Measurements from ENCODE around the gene CFAP92. TPM values are rescaled to one million over a fixed set of nuclear protein-coding genes. Genes with fewer than 3 reads are reported as not detected.

Gene CFAP92
- total RNA-seq, 1 experiment from 2014 or later = 0.33 TPM

GRCh38 chr3:129033151-129033550 lies 39.3 kb upstream of the CFAP92 start:
- Histone ChIP-seq H3K27me3 (ENCODE audit: low read length) (no peaks in the 10 kb centered on the region), H3K4me1 (ENCODE audit: insufficient read depth, low read length) (no peaks in the 10 kb centered on the region), H3K9me2 (replicated peaks; ENCODE audit: low read length) (no peaks in the 10 kb centered on the region), H3K9me3 (ENCODE audit: low read length) (no peaks in the 10 kb centered on the region), H3K36me3 (ENCODE audit: low read depth, low read length) (no peaks in the 10 kb centered on the region), H3K79me2 (ENCODE audit: low read length) (no peaks in the 10 kb centered on the region), H2AFZ (ENCODE audit: low read length) (no peak overlapping the region), H3K4me2 (ENCODE audit: low read length) (no peak overlapping the region), H3K9ac (ENCODE audit: low read length) (no peak overlapping the region), H3K4me3 (ENCODE audit: low read length) (no peak overlapping the region), H3K27ac (ENCODE audit: low read length) (no peak overlapping the region), H3F3A (ENCODE audit: low read length, unreplicated experiment) (no peaks in the 10 kb centered on the region), H4K20me1 (ENCODE audit: low read length) (no peaks in the 10 kb centered on the region)
- no peak for ATAC-seq
- intact Hi-C loops (cut with micrococcal nuclease) = no loop called here
- ChIA-PET POLR2A (ENCODE audit: unreplicated experiment) (no interaction called here), CTCF (no interaction called here)
- TF ChIP-seq CTCF (conservative IDR thresholded peaks at IDR 0.05; ENCODE audit: low read depth, low read length) (no peak), EZH2 (IDR thresholded peaks at IDR 0.05; ENCODE audit: low read length, unreplicated experiment) (no peak), EZH2phosphoT487 (IDR thresholded peaks at IDR 0.05; ENCODE audit: borderline replicate concordance, low read length) (no peak)
- DNase-seq = no peak
- BruUV-seq (replicated peaks) = no TSS peak

- POLR2A ChIA-PET (ENCODE audit: unreplicated experiment) = no interaction called here
- no peaks in the 10 kb centered on the region for H3K9me2 ChIP-seq (replicated peaks; ENCODE audit: low read length)
- no peak overlapping the region for H3K4me3 ChIP-seq (ENCODE audit: low read length)
- H3K9me3 ChIP-seq (ENCODE audit: low read length) = no peaks in the 10 kb centered on the region
- no peaks in the 10 kb centered on the region for H4K20me1 ChIP-seq (ENCODE audit: low read length)
- ATAC-seq (no peak), DNase-seq (no peak)
- H3K27me3 ChIP-seq (ENCODE audit: low read length) = no peaks in the 10 kb centered on the region
- H3K4me1 ChIP-seq (ENCODE audit: insufficient read depth, low read length) = no peaks in the 10 kb centered on the region
- TF ChIP-seq EZH2 (IDR thresholded peaks at IDR 0.05; ENCODE audit: low read length, unreplicated experiment) = no peak
- TF ChIP-seq EZH2phosphoT487 (IDR thresholded peaks at IDR 0.05; ENCODE audit: borderline replicate concordance, low read length) = no peak
- no peak for TF ChIP-seq CTCF (conservative IDR thresholded peaks at IDR 0.05; ENCODE audit: low read depth, low read length)
- no peaks in the 10 kb centered on the region for H3F3A ChIP-seq (ENCODE audit: low read length, unreplicated experiment)
- H2AFZ ChIP-seq (ENCODE audit: low read length) = no peak overlapping the region
- no peaks in the 10 kb centered on the region for H3K79me2 ChIP-seq (ENCODE audit: low read length)
- intact Hi-C loops (cut with micrococcal nuclease) = no loop called here
- CTCF ChIA-PET = no interaction called here
- no peak overlapping the region for H3K27ac ChIP-seq (ENCODE audit: low read length)
- H3K4me2 ChIP-seq (ENCODE audit: low read length) = no peak overlapping the region
- H3K9ac ChIP-seq (ENCODE audit: low read length) = no peak overlapping the region
- no peaks in the 10 kb centered on the region for H3K36me3 ChIP-seq (ENCODE audit: low read depth, low read length)
- no TSS peak for BruUV-seq (replicated peaks)
Measured at GRCh38 chr3:129032716-129033115, 38.8 kb upstream of the CFAP92 start.

- no peak overlapping the region for H2AFZ ChIP-seq (ENCODE audit: low read length)
- POLR2A ChIA-PET (ENCODE audit: unreplicated experiment) = no interaction called here
Measured at GRCh38 chr3:129031476-129032215, 37.8 kb upstream of the CFAP92 start.

More at GRCh38 chr3:129031476-129032215, 37.8 kb upstream of the CFAP92 start:
- Histone ChIP-seq H3F3A (ENCODE audit: low read length, unreplicated experiment) (no peaks in the 10 kb centered on the region), H3K36me3 (ENCODE audit: low read depth, low read length) (no peaks in the 10 kb centered on the region), H3K4me1 (ENCODE audit: insufficient read depth, low read length) (peaks cover 3% of the 10 kb centered on the region; the same call in 1 of the 2 replicates), H3K4me3 (ENCODE audit: low read length) (no peak overlapping the region), H3K9ac (ENCODE audit: low read length) (no peak overlapping the region), H3K4me2 (ENCODE audit: low read length) (no peak overlapping the region), H3K27me3 (ENCODE audit: low read length) (no peaks in the 10 kb centered on the region), H4K20me1 (ENCODE audit: low read length) (no peaks in the 10 kb centered on the region), H3K79me2 (ENCODE audit: low read length) (no peaks in the 10 kb centered on the region), H3K9me3 (ENCODE audit: low read length) (no peaks in the 10 kb centered on the region), H3K9me2 (replicated peaks; ENCODE audit: low read length) (no peaks in the 10 kb centered on the region), H3K27ac (ENCODE audit: low read length) (no peak overlapping the region)
- CTCF ChIA-PET = no interaction called here
- no peak for TF ChIP-seq CTCF (conservative IDR thresholded peaks at IDR 0.05; ENCODE audit: low read depth, low read length)
- TF ChIP-seq EZH2 (IDR thresholded peaks at IDR 0.05; ENCODE audit: low read length, unreplicated experiment) = no peak
- no peak for TF ChIP-seq EZH2phosphoT487 (IDR thresholded peaks at IDR 0.05; ENCODE audit: borderline replicate concordance, low read length)
- ATAC-seq (no peak), DNase-seq (no peak)
- BruUV-seq (replicated peaks) = no TSS peak
- intact Hi-C loops (cut with micrococcal nuclease) = no loop called here
